ENCODE results near the gene JTB. TPM values are rescaled to one million over a fixed set of nuclear protein-coding genes. Genes with fewer than 3 reads are reported as not detected.

The JTB gene
- polyA plus RNA-seq, 1 donor from 2014 or later = 257 TPM

- Histone ChIP-seq H2AFZ (ENCODE audit: low read depth, low read length) (no peak overlapping the region), H3K27me3 (ENCODE audit: insufficient read depth, low read depth, low read length) (no peaks in the 10 kb centered on the region), H3K36me3 (ENCODE audit: insufficient read depth, low read length) (peaks cover 8% of the 10 kb centered on the region), H4K20me1 (ENCODE audit: insufficient read depth) (no peaks in the 10 kb centered on the region), H3K4me3 (ENCODE audit: low read length) (no peak overlapping the region), H3K27ac (ENCODE audit: low read length) (no peak overlapping the region), H3K79me2 (replicated peaks; ENCODE audit: insufficient read depth, low read length) (peaks cover 15% of the 10 kb centered on the region), H3K9ac (ENCODE audit: low read length) (no peak overlapping the region), H3K9me3 (ENCODE audit: low read length) (no peaks in the 10 kb centered on the region), H3K4me2 (ENCODE audit: low read length) (no peak overlapping the region), H3K9me2 (ENCODE audit: insufficient read depth, low read length) (no peaks in the 10 kb centered on the region), H3F3A (ENCODE audit: insufficient read depth, low read length, poor library complexity, severe bottlenecking) (no peaks in the 10 kb centered on the region)
- no peak for TF ChIP-seq RAD21 (conservative IDR thresholded peaks at IDR 0.05)
- no peak for TF ChIP-seq EZH2 (IDR thresholded peaks at IDR 0.05; ENCODE audit: borderline replicate concordance, insufficient read depth, low read length, poor library complexity, severe bottlenecking)
- TF ChIP-seq EP300 (conservative IDR thresholded peaks at IDR 0.05; ENCODE audit: poor library complexity, severe bottlenecking) = no peak
- no peak for TF ChIP-seq TAF1 (IDR thresholded peaks at IDR 0.05; ENCODE audit: low read depth)
- TF ChIP-seq POLR2AphosphoS5 (IDR thresholded peaks at IDR 0.05) = no peak
- TF ChIP-seq MXI1 (conservative IDR thresholded peaks at IDR 0.05; ENCODE audit: poor library complexity, severe bottlenecking) = no peak
- no peak for TF ChIP-seq REST (IDR thresholded peaks at IDR 0.05; ENCODE audit: borderline replicate concordance)
- no peak for TF ChIP-seq CTCF (IDR thresholded peaks at IDR 0.05; ENCODE audit: poor library complexity, severe bottlenecking)
- no peak for TF ChIP-seq SMC3 (conservative IDR thresholded peaks at IDR 0.05; ENCODE audit: poor library complexity)
Measured at GRCh38 chr1:153995202-153995601, 17.7 kb upstream of the JTB start.

GRCh38 chr1:153991806-153992205 lies 14.3 kb upstream of the JTB start:
- H3F3A ChIP-seq (ENCODE audit: insufficient read depth, low read length, poor library complexity, severe bottlenecking) = no peaks in the 10 kb centered on the region
- no peaks in the 10 kb centered on the region for H3K9me3 ChIP-seq (ENCODE audit: low read length)
- H3K79me2 ChIP-seq (replicated peaks; ENCODE audit: insufficient read depth, low read length) = peaks cover 15% of the 10 kb centered on the region
- no peak overlapping the region for H2AFZ ChIP-seq (ENCODE audit: low read depth, low read length)
- H3K9me2 ChIP-seq (ENCODE audit: insufficient read depth, low read length) = no peaks in the 10 kb centered on the region
- peaks cover 8% of the 10 kb centered on the region for H3K36me3 ChIP-seq (ENCODE audit: insufficient read depth, low read length)
- no peaks in the 10 kb centered on the region for H3K27me3 ChIP-seq (ENCODE audit: insufficient read depth, low read depth, low read length)
- TF ChIP-seq TAF1 (IDR thresholded peaks at IDR 0.05; ENCODE audit: low read depth) = no peak
- no peak for TF ChIP-seq MXI1 (conservative IDR thresholded peaks at IDR 0.05; ENCODE audit: poor library complexity, severe bottlenecking)
- TF ChIP-seq POLR2AphosphoS5 (IDR thresholded peaks at IDR 0.05) = no peak
- no peak for TF ChIP-seq RAD21 (conservative IDR thresholded peaks at IDR 0.05)
- H3K27ac ChIP-seq (ENCODE audit: low read length) = no peak overlapping the region
- H3K4me3 ChIP-seq (ENCODE audit: low read length) = peak overlapping the region; percentile 71
- H3K9ac ChIP-seq (ENCODE audit: low read length) = peak overlapping the region; percentile 90
- H4K20me1 ChIP-seq (ENCODE audit: insufficient read depth) = no peaks in the 10 kb centered on the region
- peak overlapping the region; percentile 99 for H3K4me2 ChIP-seq (ENCODE audit: low read length)

Data from neural cell (in vitro differentiated cells).